HG03066 (cell line): ENCODE results near the gene TAS2R41.
"Not testable (repeated sequence)": the region's sequence is repeated elsewhere in the genome, so short reads cannot be mapped to it uniquely, and the experiment has no call there.

ENCODE experiments used
- ATAC-seq: cut with Tn5 transposase; IDR thresholded peaks from one replicate; pipeline ENCODE4 v1.9.1; 2021; ENCODE audit warnings: low read depth; ENCODE audit not compliant: unreplicated experiment

Gene TAS2R41

GRCh38 chr7:143455942-143456341 lies 21.7 kb upstream of the TAS2R41 start:
- no peak for ATAC-seq

- no peak for ATAC-seq
Measured at GRCh38 chr7:143456992-143457793, 20.5 kb upstream of the TAS2R41 start.

GRCh38 chr7:143458263-143458662 lies 19.4 kb upstream of the TAS2R41 start:
- ATAC-seq = no peak

GRCh38 chr7:143458681-143459080 lies 19.0 kb upstream of the TAS2R41 start:
- ATAC-seq = no peak

- ATAC-seq = no peak
Measured at GRCh38 chr7:143459359-143459758, 18.3 kb upstream of the TAS2R41 start.

- ATAC-seq = no peak
Measured at GRCh38 chr7:143460271-143460979, 17.2 kb upstream of the TAS2R41 start.

GRCh38 chr7:143462045-143462444 lies 15.6 kb upstream of the TAS2R41 start:
- ATAC-seq = no peak

GRCh38 chr7:143463556-143463955 lies 14.1 kb upstream of the TAS2R41 start:
- no peak for ATAC-seq

- ATAC-seq = no peak
Measured at GRCh38 chr7:143463957-143464356, 13.7 kb upstream of the TAS2R41 start.

- ATAC-seq = no peak
Measured at GRCh38 chr7:143467724-143468123, 9.9 kb upstream of the TAS2R41 start.

- ATAC-seq = not testable (repeated sequence)
Measured at GRCh38 chr7:143472071-143472689, 5.5 kb upstream of the TAS2R41 start.

- ATAC-seq = no peak
Measured at GRCh38 chr7:143479055-143479766, 1.5 kb downstream of the TAS2R41 start.

- no peak for ATAC-seq
Measured at GRCh38 chr7:143480501-143480900, 2.8 kb downstream of the TAS2R41 start.

GRCh38 chr7:143484119-143484518 lies 6.4 kb downstream of the TAS2R41 start:
- no peak for ATAC-seq

- ATAC-seq = no peak
Measured at GRCh38 chr7:143485094-143485493, 7.4 kb downstream of the TAS2R41 start.

- no peak for ATAC-seq
Measured at GRCh38 chr7:143485500-143485899, 7.8 kb downstream of the TAS2R41 start.

GRCh38 chr7:143486266-143486665 lies 8.6 kb downstream of the TAS2R41 start:
- ATAC-seq = not testable (repeated sequence)

- no peak for ATAC-seq
Measured at GRCh38 chr7:143487061-143487460, 9.4 kb downstream of the TAS2R41 start.

GRCh38 chr7:143487566-143487965 lies 9.9 kb downstream of the TAS2R41 start:
- no peak for ATAC-seq

GRCh38 chr7:143490717-143491306 lies 13.1 kb downstream of the TAS2R41 start:
- ATAC-seq = no peak
